Brain microvascular endothelial cell (primary cell): Measurements from ENCODE around the gene RPS6KA6.

Experiments used
- DNase-seq: peaks from one replicate; pipeline ENCODE4 v3.0.0-alpha.2; 2020
- H3K27ac ChIP-seq: fragments of 250-450 bp; sonication (Bioruptor Pico); 2 replicates; pipeline ENCODE4 v1.5.1; 2020; ENCODE audit warnings: mild to moderate bottlenecking, moderate library complexity
- H3K27me3 ChIP-seq: fragments of 250-450 bp; sonication (Bioruptor Pico); replicated peaks from 2 replicates; pipeline ENCODE4 v1.5.1; 2020; ENCODE audit warnings: mild to moderate bottlenecking
- H3K36me3 ChIP-seq: fragments of 250-450 bp; sonication (Bioruptor Pico); replicated peaks from 2 replicates; pipeline ENCODE4 v1.5.1; 2020; ENCODE audit warnings: mild to moderate bottlenecking
- H3K4me3 ChIP-seq: 2 replicates; pipeline ENCODE4 v1.5.1; 2011; ENCODE audit warnings: low read depth, mild to moderate bottlenecking, control low read depth, low read length, moderate library complexity
- CTCF ChIP-seq: IDR thresholded peaks from 2 replicates; pipeline ENCODE4 v1.5.1; 2011; ENCODE audit warnings: low read depth, mild to moderate bottlenecking, moderate library complexity, low read length, control low read depth, inconsistent platforms; ENCODE audit errors: missing control alignments
- in situ Hi-C: cut with HindIII; loops from 2 replicates; pipeline ENCODE4 v1.10.0; 2017; ENCODE audit warnings: low sequenced_read_pairs, low pct_ligation_motif_present

RPS6KA6 gene

DNA sequence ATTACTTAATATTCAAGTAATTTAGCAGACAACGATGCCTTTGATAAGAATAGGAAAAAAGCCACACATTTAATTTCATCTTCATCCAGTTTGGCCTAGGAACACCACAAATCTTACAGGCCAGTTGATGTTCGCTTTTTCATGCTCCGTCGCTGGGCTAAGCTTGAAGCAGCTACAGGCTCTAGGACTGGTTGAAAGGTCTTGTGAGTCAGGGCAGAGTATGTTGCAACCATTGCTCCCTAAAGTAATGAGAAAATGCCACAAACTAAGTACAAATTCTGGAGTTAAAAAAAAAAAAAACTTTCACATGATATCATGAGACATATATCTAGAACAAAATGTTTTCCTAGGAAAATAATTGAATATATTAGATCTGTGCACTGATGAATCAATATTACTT is 123.8 kb downstream of the RPS6KA6 start:
- Histone ChIP-seq H3K4me3 (no peak overlapping the region), H3K27ac (no peak overlapping the region), H3K27me3 (no peaks in the 10 kb centered on the region), H3K36me3 (no peaks in the 10 kb centered on the region)
- in situ Hi-C loops, result no loop called here
- DNase-seq, result no peak
- no peak for TF ChIP-seq CTCF

DNA sequence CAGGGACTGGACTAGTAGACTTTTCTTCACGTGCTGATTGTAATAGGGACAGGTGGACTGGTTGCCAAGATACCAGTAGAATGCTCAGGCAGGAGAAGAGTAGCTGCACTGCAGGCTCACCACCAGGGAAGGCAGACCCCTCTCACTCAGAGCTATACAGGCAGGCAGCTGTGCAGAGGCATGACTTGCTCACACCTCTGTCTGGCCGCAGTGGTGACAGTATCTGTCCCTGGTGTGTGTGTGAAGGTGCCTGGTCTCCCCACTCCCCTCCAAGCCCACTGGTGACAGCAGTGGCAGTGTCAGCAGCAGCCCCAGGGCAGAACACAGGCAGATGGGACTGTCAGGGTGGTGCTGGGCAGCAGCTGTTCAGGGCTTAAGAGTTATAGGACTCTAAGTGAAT is 140.7 kb downstream of the RPS6KA6 start:
- DNase-seq, result no peak
- Histone ChIP-seq H3K4me3 (no peak overlapping the region), H3K36me3 (no peaks in the 10 kb centered on the region), H3K27me3 (no peaks in the 10 kb centered on the region), H3K27ac (no peak overlapping the region)
- in situ Hi-C loops, result no loop called here
- TF ChIP-seq CTCF, result no peak

- no peaks in the 10 kb centered on the region for H3K27me3 ChIP-seq
- no peak overlapping the region for H3K4me3 ChIP-seq
- TF ChIP-seq CTCF, result peak; percentile 80
- DNase-seq, result no peak
- H3K27ac ChIP-seq, result no peak overlapping the region
- in situ Hi-C loops, result no loop called here
- no peaks in the 10 kb centered on the region for H3K36me3 ChIP-seq
These were observed 141.5 kb downstream of the RPS6KA6 start for GRCh38 chrX:84046403-84046984.

- H3K27me3 ChIP-seq, result no peaks in the 10 kb centered on the region
- in situ Hi-C loops, result no loop called here
- no peak for TF ChIP-seq CTCF
- H3K4me3 ChIP-seq, result no peak overlapping the region
- no peaks in the 10 kb centered on the region for H3K36me3 ChIP-seq
- DNase-seq, result no peak
- H3K27ac ChIP-seq, result no peak overlapping the region
These were observed 143.9 kb downstream of the RPS6KA6 start for GRCh38 chrX:84044051-84044450.
